GM12878 (cell line): Measurements from ENCODE around the gene XPO6. TPM values are rescaled to one million over a fixed set of nuclear protein-coding genes. Genes with fewer than 3 reads are reported as not detected.

Experiments
- ATAC-seq: fragments of 200-7000 bp; cut with Tn5 transposase; 3 replicates; pipeline ENCODE4 v1.9.1; 2020; ENCODE audit warnings: mild to moderate bottlenecking, moderate library complexity
- BruUV-seq: library from RNA; stranded (reverse); fragments of 400-500 nt; replicated peaks from 2 replicates; lab custom pipeline; 2021; lab: Mats Ljungman, UMichigan
- CTCF ChIA-PET: fragments of 300-600 bp; sonication (Branson Sonifier 250); formaldehyde crosslinking; extraction: SDS; loops from one replicate; lab custom pipeline; 2021; ENCODE audit warnings: inconsistent platforms; lab: Yijun Ruan, JAX
- POLR2A ChIA-PET: fragments of 350-600 bp; formaldehyde crosslinking; extraction: SDS; loops from one replicate; lab custom pipeline; 2021; ENCODE audit warnings: inconsistent platforms; lab: Charles Lee
- RAD21 ChIA-PET: fragments of 300-600 bp; sonication (Branson Sonifier 250); formaldehyde crosslinking; loops from one replicate; lab custom pipeline; 2023; ENCODE audit warnings: antibody characterized with exemption; ENCODE audit not compliant: unreplicated experiment; lab: Charles Lee
- SMC1A ChIA-PET: fragments of 300-600 bp; sonication (Branson Sonifier 250); formaldehyde crosslinking; loops from one replicate; lab custom pipeline; 2023; ENCODE audit not compliant: unreplicated experiment, uncharacterized antibody; lab: Charles Lee
- DNase-seq: peaks from one replicate; pipeline ENCODE4 v3.0.0-alpha.2; 2011; ENCODE audit warnings: low read depth, low spot score
- FAIRE-seq: peaks from 3 replicates; lab custom pipeline; 2011; peaks lifted over from hg19 to GRCh38; lab: Jason Lieb, UNC
- H2AFZ ChIP-seq: 2 replicates; pipeline ENCODE4 v1.6.0; 2011; ENCODE audit warnings: low read depth, low read length, control low read depth; ENCODE audit not compliant: control insufficient read depth
- H3K27ac ChIP-seq: 2 replicates; pipeline ENCODE4 v1.5.1; 2011; ENCODE audit warnings: control low read depth; ENCODE audit not compliant: control insufficient read depth, insufficient read depth
- H3K27me3 ChIP-seq, 2 experiments: replicated peaks in 1 of 2; 2 replicates each; pipeline versions ENCODE4 v1.6.0 to v1.6.1; 2011; ENCODE audit warnings: low read length in 1 of 2; ENCODE audit not compliant: control insufficient read depth in 2 of 2, insufficient read depth in 2 of 2
- H3K36me3 ChIP-seq, 2 experiments: 2 replicates each; pipeline ENCODE4 v1.5.1; 2011; ENCODE audit warnings: low read length in 1 of 2; ENCODE audit not compliant: control insufficient read depth in 2 of 2, insufficient read depth in 2 of 2
- H3K4me1 ChIP-seq: 2 replicates; pipeline ENCODE4 v1.6.1; 2011; ENCODE audit warnings: mild to moderate bottlenecking, low read length, moderate library complexity, mixed read lengths; ENCODE audit not compliant: control insufficient read depth, insufficient read depth
- H3K4me2 ChIP-seq: 2 replicates; pipeline ENCODE4 v1.6.0; 2011; ENCODE audit warnings: control low read depth; ENCODE audit not compliant: control insufficient read depth, insufficient read depth
- H3K4me3 ChIP-seq: fragments of 200-600 bp; sonication (generic); 2 replicates; pipeline ENCODE4 v1.5.1; 2016
- H3K79me2 ChIP-seq: 2 replicates; pipeline ENCODE4 v1.6.0; 2011; ENCODE audit warnings: low read length; ENCODE audit not compliant: control insufficient read depth, insufficient read depth
- H3K9ac ChIP-seq: 2 replicates; pipeline ENCODE4 v1.8.0; 2011; ENCODE audit warnings: low read length, control low read depth, mixed read lengths; ENCODE audit not compliant: control insufficient read depth, insufficient read depth
- H3K9me3 ChIP-seq: replicated peaks from 3 replicates; pipeline ENCODE4 v1.5.1; 2011; ENCODE audit warnings: mild to moderate bottlenecking, low read length; ENCODE audit not compliant: control insufficient read depth, insufficient read depth
- H4K20me1 ChIP-seq: 2 replicates; pipeline ENCODE4 v1.6.0; 2011; ENCODE audit not compliant: control insufficient read depth, insufficient read depth
- CHD4 ChIP-seq: fragments of 200-600 bp; sonication (generic); IDR thresholded peaks from 2 replicates; pipeline ENCODE4 v1.6.1; 2016; ENCODE audit warnings: mild to moderate bottlenecking
- EP300 ChIP-seq, 2 experiments: fragments of 150-350 bp in 1 of 2; IDR thresholded peaks; 2 replicates each; pipeline ENCODE4 v1.6.1; 2011 to 2012; ENCODE audit warnings: low read depth in 2 of 2, low read length in 2 of 2, borderline replicate concordance in 1 of 2, improper control_type of control experiment in 1 of 2, inconsistent platforms in 1 of 2; ENCODE audit not compliant: control insufficient read depth in 1 of 2
- GATAD2B ChIP-seq: fragments of 450-650 bp; conservative IDR thresholded peaks from 2 replicates; pipeline ENCODE4 v1.6.1; 2017; ENCODE audit warnings: low read depth, mild to moderate bottlenecking, moderate library complexity
- JUND ChIP-seq: IDR thresholded peaks from 2 replicates; pipeline ENCODE4 v1.6.1; 2012; ENCODE audit warnings: low read depth, mild to moderate bottlenecking, low read length, improper control_type of control experiment, moderate library complexity
- KDM1A ChIP-seq: fragments of 200-600 bp; sonication (generic); IDR thresholded peaks from 2 replicates; pipeline ENCODE4 v1.6.1; 2016; ENCODE audit warnings: borderline replicate concordance
- KLF5 ChIP-seq: fragments of 450-650 bp; IDR thresholded peaks from 2 replicates; pipeline ENCODE4 v1.6.1; 2014; ENCODE audit warnings: mild to moderate bottlenecking; ENCODE audit not compliant: partially characterized antibody
- LARP7 ChIP-seq: fragments of 450-650 bp; IDR thresholded peaks from 2 replicates; pipeline ENCODE4 v1.6.1; 2017; ENCODE audit warnings: mild to moderate bottlenecking
- NKRF ChIP-seq: fragments of 450-650 bp; conservative IDR thresholded peaks from 2 replicates; pipeline ENCODE4 v1.6.1; 2017; ENCODE audit warnings: mild to moderate bottlenecking, moderate library complexity
- POU2F2 ChIP-seq: IDR thresholded peaks from 3 replicates; pipeline ENCODE4 v1.6.1; 2011; ENCODE audit warnings: low read depth, mild to moderate bottlenecking, low read length, borderline replicate concordance
- RCOR1 ChIP-seq: conservative IDR thresholded peaks from 2 replicates; pipeline ENCODE4 v1.6.1; 2012; ENCODE audit warnings: low read depth, low read length, improper control_type of control experiment
- SMAD5 ChIP-seq: IDR thresholded peaks from 2 replicates; pipeline ENCODE4 v1.6.1; 2016; ENCODE audit warnings: antibody characterized with exemption, low read depth
- SMARCA5 ChIP-seq: fragments of 450-650 bp; IDR thresholded peaks from 2 replicates; pipeline ENCODE4 v1.6.1; 2017; ENCODE audit warnings: mild to moderate bottlenecking
- SUPT20H ChIP-seq: IDR thresholded peaks from 2 replicates; pipeline ENCODE4 v1.6.1; 2011; ENCODE audit warnings: low read depth, mild to moderate bottlenecking, low read length, moderate library complexity, borderline replicate concordance; ENCODE audit not compliant: control insufficient read depth
- TAF1 ChIP-seq: IDR thresholded peaks from 2 replicates; pipeline ENCODE4 v1.6.1; 2011; ENCODE audit warnings: mild to moderate bottlenecking, low read depth, low read length, borderline replicate concordance
- ZBED1 ChIP-seq: IDR thresholded peaks from 2 replicates; pipeline ENCODE4 v1.6.1; 2016; ENCODE audit warnings: borderline replicate concordance
- WGBS: methylation state at CpG from one replicate; pipeline ENCODE4 v1.1.6; 2016; ENCODE audit warnings: low lambda C conversion rate; ENCODE audit not compliant: insufficient replicate concordance, insufficient coverage; ENCODE audit errors: missing lambda C conversion rate; 5-methylcytosine and 5-hydroxymethylcytosine counted together
- in situ Hi-C: fragments of 300-500 bp; cut with MboI; formaldehyde crosslinking; loops from 9 replicates; pipeline ENCODE4 v1.14.3; 2018; ENCODE audit warnings: mixed read lengths
- intact Hi-C: fragments of 100-400 bp; cut with micrococcal nuclease; formaldehyde crosslinking; loops from one replicate; pipeline ENCODE4 v1.14.2; 2022; ENCODE audit not compliant: unreplicated experiment
- polyA plus RNA-seq, 11 experiments: library from polyadenylated mRNA; depleted of rRNA in 4 of 11; unstranded in 6 of 11; stranded (reverse) in 5 of 11; fragments of >200 nt; fragmentation: Nextera tagmentation in 4 of 11; fragmentation: Illumina TruSeq in 1 of 11; extraction: Ambion mirVana in 4 of 11; extraction: Trizol in 1 of 11; gene quantifications; 1 replicate in 1 of 11; 2 replicates in 10 of 11; pipeline versions ENCODE4 v1.2.1 to v1.2.3, GENCODE V29; 2011 to 2016; ENCODE audit warnings: inconsistent platforms in 2 of 11, missing spikeins in 2 of 11, low read depth in 1 of 11
- total RNA-seq, 4 experiments: library from RNA; depleted of rRNA in 3 of 4; stranded (reverse); fragments of >200 nt in 3 of 4; fragmentation: Illumina TruSeq in 1 of 4; extraction: Trizol in 1 of 4; gene quantifications; 2 replicates each; pipeline versions ENCODE4 v1.2.1 to v1.2.3, GENCODE V29; 2013 to 2021
- TF ChIP-seq, protein P1 (sequence below): IDR thresholded peaks from 2 replicates; pipeline ENCODE4 v1.6.1; 2012; ENCODE audit warnings: improper control_type of control experiment, low read depth, low read length; ENCODE audit not compliant: insufficient replicate concordance
- TF ChIP-seq, protein P2 (sequence below): IDR thresholded peaks from 2 replicates; pipeline ENCODE4 v1.6.1; 2011; ENCODE audit warnings: low read depth, low read length, improper control_type of control experiment, borderline replicate concordance

The XPO6 gene
- total and polyA plus RNA-seq, 10 of the 15 experiments (the other 5 are each of a cell fraction or from before 2014, with no cell fraction given), result 9.9 to 246 (median 110) TPM

- no peaks in the 10 kb centered on the region for H3K9me3 ChIP-seq
- peaks cover 7 to 11% of the 10 kb centered on the region in 2 experiments; a peak in 3 of 4 replicates for H3K27me3 ChIP-seq
- ChIA-PET CTCF (no interaction called here), RAD21 (no interaction called here), SMC1A (no interaction called here), POLR2A (no interaction called here)
- no TSS peak for BruUV-seq
- DNase-seq, result no peak
- no peaks in the 10 kb centered on the region for H4K20me1 ChIP-seq
- FAIRE-seq, result no peak
- no peak overlapping the region for H3K4me3 ChIP-seq
- no peak for ATAC-seq
- 14% methylated on average over 12 of the region's 12 CpGs for WGBS
- no peaks in the 10 kb centered on the region for H3K79me2 ChIP-seq
- H3K36me3 ChIP-seq, result no peaks in the 10 kb centered on the region
- no peak overlapping the region for H3K4me2 ChIP-seq
- no peak overlapping the region for H3K9ac ChIP-seq
- in situ Hi-C loops (loop anchor here (25.0 kb wide), 1 partner anchor 423 kb away; no protein-coding TSS in a partner anchor), intact Hi-C loops (no loop called here)
- H3K4me1 ChIP-seq, result no peaks in the 10 kb centered on the region
- H3K27ac ChIP-seq, result no peak overlapping the region
- H2AFZ ChIP-seq, result no peak overlapping the region
- TF ChIP-seq, protein P1, sequence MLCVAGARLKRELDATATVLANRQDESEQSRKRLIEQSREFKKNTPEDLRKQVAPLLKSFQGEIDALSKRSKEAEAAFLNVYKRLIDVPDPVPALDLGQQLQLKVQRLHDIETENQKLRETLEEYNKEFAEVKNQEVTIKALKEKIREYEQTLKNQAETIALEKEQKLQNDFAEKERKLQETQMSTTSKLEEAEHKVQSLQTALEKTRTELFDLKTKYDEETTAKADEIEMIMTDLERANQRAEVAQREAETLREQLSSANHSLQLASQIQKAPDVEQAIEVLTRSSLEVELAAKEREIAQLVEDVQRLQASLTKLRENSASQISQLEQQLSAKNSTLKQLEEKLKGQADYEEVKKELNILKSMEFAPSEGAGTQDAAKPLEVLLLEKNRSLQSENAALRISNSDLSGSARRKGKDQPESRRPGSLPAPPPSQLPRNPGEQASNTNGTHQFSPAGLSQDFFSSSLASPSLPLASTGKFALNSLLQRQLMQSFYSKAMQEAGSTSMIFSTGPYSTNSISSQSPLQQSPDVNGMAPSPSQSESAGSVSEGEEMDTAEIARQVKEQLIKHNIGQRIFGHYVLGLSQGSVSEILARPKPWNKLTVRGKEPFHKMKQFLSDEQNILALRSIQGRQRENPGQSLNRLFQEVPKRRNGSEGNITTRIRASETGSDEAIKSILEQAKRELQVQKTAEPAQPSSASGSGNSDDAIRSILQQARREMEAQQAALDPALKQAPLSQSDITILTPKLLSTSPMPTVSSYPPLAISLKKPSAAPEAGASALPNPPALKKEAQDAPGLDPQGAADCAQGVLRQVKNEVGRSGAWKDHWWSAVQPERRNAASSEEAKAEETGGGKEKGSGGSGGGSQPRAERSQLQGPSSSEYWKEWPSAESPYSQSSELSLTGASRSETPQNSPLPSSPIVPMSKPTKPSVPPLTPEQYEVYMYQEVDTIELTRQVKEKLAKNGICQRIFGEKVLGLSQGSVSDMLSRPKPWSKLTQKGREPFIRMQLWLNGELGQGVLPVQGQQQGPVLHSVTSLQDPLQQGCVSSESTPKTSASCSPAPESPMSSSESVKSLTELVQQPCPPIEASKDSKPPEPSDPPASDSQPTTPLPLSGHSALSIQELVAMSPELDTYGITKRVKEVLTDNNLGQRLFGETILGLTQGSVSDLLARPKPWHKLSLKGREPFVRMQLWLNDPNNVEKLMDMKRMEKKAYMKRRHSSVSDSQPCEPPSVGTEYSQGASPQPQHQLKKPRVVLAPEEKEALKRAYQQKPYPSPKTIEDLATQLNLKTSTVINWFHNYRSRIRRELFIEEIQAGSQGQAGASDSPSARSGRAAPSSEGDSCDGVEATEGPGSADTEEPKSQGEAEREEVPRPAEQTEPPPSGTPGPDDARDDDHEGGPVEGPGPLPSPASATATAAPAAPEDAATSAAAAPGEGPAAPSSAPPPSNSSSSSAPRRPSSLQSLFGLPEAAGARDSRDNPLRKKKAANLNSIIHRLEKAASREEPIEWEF, result no peak
- no peak for TF ChIP-seq ZBED1
- no peak for TF ChIP-seq EP300 (IDR thresholded peaks at IDR 0.05; ENCODE audit: borderline replicate concordance in 1 of 2, control insufficient read depth in 1 of 2, low read depth in 2 of 2, low read length in 2 of 2)
- TF ChIP-seq KLF5, result no peak
- no peak for TF ChIP-seq SMAD5
- no peak for TF ChIP-seq GATAD2B
- TF ChIP-seq CHD4, result no peak
- no peak for TF ChIP-seq NKRF
- TF ChIP-seq, protein P2, sequence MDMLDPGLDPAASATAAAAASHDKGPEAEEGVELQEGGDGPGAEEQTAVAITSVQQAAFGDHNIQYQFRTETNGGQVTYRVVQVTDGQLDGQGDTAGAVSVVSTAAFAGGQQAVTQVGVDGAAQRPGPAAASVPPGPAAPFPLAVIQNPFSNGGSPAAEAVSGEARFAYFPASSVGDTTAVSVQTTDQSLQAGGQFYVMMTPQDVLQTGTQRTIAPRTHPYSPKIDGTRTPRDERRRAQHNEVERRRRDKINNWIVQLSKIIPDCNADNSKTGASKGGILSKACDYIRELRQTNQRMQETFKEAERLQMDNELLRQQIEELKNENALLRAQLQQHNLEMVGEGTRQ, result no peak
- no peak for TF ChIP-seq LARP7
- TF ChIP-seq SUPT20H, result no peak
- TF ChIP-seq RCOR1, result no peak
- TF ChIP-seq SMARCA5, result no peak
- TF ChIP-seq JUND, result no peak
- TF ChIP-seq POU2F2, result no peak
- TF ChIP-seq TAF1, result no peak
- TF ChIP-seq KDM1A, result no peak
These were observed 151.8 kb downstream of the XPO6 start for GRCh38 chr16:28059841-28060575.
